Kidney epithelial cell (primary cell): Measurements from ENCODE around the gene TAS2R4. TPM values are rescaled to one million over a fixed set of nuclear protein-coding genes. Genes with fewer than 3 reads are reported as not detected.
"Not testable (repeated sequence)": the region's sequence is repeated elsewhere in the genome, so short reads cannot be mapped to it uniquely, and the experiment has no call there.

Experiments
- DNase-seq: peaks from one replicate; pipeline ENCODE4 v3.0.0-alpha.2; 2010; ENCODE audit warnings: low read depth
- H3K27me3 ChIP-seq: 2 replicates; pipeline ENCODE4 v1.6.0; 2011; ENCODE audit warnings: low read length; ENCODE audit not compliant: control insufficient read depth, insufficient read depth
- H3K36me3 ChIP-seq: 2 replicates; pipeline ENCODE4 v1.5.1; 2011; ENCODE audit warnings: low read length; ENCODE audit not compliant: control insufficient read depth, insufficient read depth
- H3K4me3 ChIP-seq: 2 replicates; pipeline ENCODE4 v1.5.1; 2011; ENCODE audit warnings: low read depth, mild to moderate bottlenecking, control low read depth, low read length
- CTCF ChIP-seq: IDR thresholded peaks from 2 replicates; pipeline ENCODE4 v1.5.1; 2011; ENCODE audit warnings: mild to moderate bottlenecking, moderate library complexity, low read length, control low read depth, inconsistent platforms; ENCODE audit not compliant: insufficient read depth, poor library complexity, severe bottlenecking
- total RNA-seq: library from RNA; depleted of rRNA; stranded (reverse); fragments of >200 nt; gene quantifications from 2 replicates; pipeline ENCODE4 v1.2.3, GENCODE V29; 2015

Gene TAS2R4
- total RNA-seq, 1 donor from 2014 or later: 0.08 TPM

GRCh38 chr7:141789917-141790316, 13.4 kb downstream of the TAS2R4 start, which contains the start of gene TAS2R5:
Gene TAS2R5, plus strand, starts transcription at chr7:141790217. Its CDS starts 145 bp downstream, at chr7:141790362.
- H3K4me3 ChIP-seq: no peak within 1 kb of the TSS
- no peaks in the 10 kb centered on the region for H3K36me3 ChIP-seq
- H3K27me3 ChIP-seq: no peaks in the 10 kb centered on the region
- TF ChIP-seq CTCF: no peak
- no peak for DNase-seq

- H3K4me3 ChIP-seq: no peak overlapping the region
- no peaks in the 10 kb centered on the region for H3K36me3 ChIP-seq
- no peaks in the 10 kb centered on the region for H3K27me3 ChIP-seq
- no peak for DNase-seq
- TF ChIP-seq CTCF: no peak
These were observed 16.1 kb downstream of the TAS2R4 start for GRCh38 chr7:141792526-141792925.

GRCh38 chr7:141820067-141820466, 43.6 kb downstream of the TAS2R4 start:
- Histone ChIP-seq H3K27me3 (no peaks in the 10 kb centered on the region), H3K36me3 (no peaks in the 10 kb centered on the region), H3K4me3 (no peak overlapping the region)
- no peak for DNase-seq
- TF ChIP-seq CTCF: no peak

- not testable (repeated sequence) for DNase-seq, H3K27me3 ChIP-seq, H3K4me3 ChIP-seq, H3K36me3 ChIP-seq
These were observed 46.0 kb downstream of the TAS2R4 start for GRCh38 chr7:141822432-141822831.

Other genes starting within 250 kb of the TAS2R4 start
- gene AGK, start 225.3 kb upstream of the TAS2R4 start, total RNA-seq: 31.7 and 35.3 TPM in 2 replicates
- gene DENND11, start 74.5 kb upstream of the TAS2R4 start, total RNA-seq: 17.0 and 18.9 TPM in 2 replicates
- not detected in 2 replicates for gene WEE2, start 68.3 kb upstream of the TAS2R4 start, total RNA-seq
- 204 and 220 TPM in 2 replicates for gene SSBP1, start 38.3 kb upstream of the TAS2R4 start, total RNA-seq
- gene TAS2R3, start 12.6 kb upstream of the TAS2R4 start, total RNA-seq: 0.29 and 0.55 TPM in 2 replicates
- 0.46 and 3.7 TPM in 2 replicates for gene TAS2R5, start 13.5 kb downstream of the TAS2R4 start, total RNA-seq
- not detected in 2 replicates for gene PRSS37, start 64.8 kb downstream of the TAS2R4 start, total RNA-seq
- gene OR9A4, start 139.7 kb downstream of the TAS2R4 start, total RNA-seq: 0.07 TPM in 1 of 2 replicates, not detected in the other
- not detected in 2 replicates for gene CLEC5A, start 170.3 kb downstream of the TAS2R4 start, total RNA-seq
- not detected in 2 replicates for gene TAS2R38, start 197.1 kb downstream of the TAS2R4 start, total RNA-seq
- 0.14 TPM in 1 of 2 replicates, not detected in the other for gene MGAM, start 219.2 kb downstream of the TAS2R4 start, total RNA-seq